HEK293 (cell line): ENCODE data around the gene GPSM1.

Source experiments
- GLI2 ChIP-seq: fragments of 450-650 bp; formaldehyde crosslinking; IDR thresholded peaks from 2 replicates; pipeline ENCODE4; 2017; ENCODE audit warnings: missing biosample characterization, missing genetic modification characterization, low read depth, borderline replicate concordance
- MEIS1 ChIP-seq: sonication (generic); formaldehyde crosslinking; IDR thresholded peaks from 2 replicates; pipeline ENCODE4 v1.8.1; 2022; ENCODE audit warnings: missing genetic modification reagents, mild to moderate bottlenecking, borderline replicate concordance
- OSR2 ChIP-seq: fragments of 450-650 bp; formaldehyde crosslinking; IDR thresholded peaks from 2 replicates; pipeline ENCODE4 v1.5.1; 2016; ENCODE audit warnings: missing biosample characterization, missing genetic modification characterization
- PRDM4 ChIP-seq: fragments of 450-650 bp; formaldehyde crosslinking; IDR thresholded peaks from 2 replicates; pipeline ENCODE4 v1.5.1; 2017; ENCODE audit warnings: missing biosample characterization, missing genetic modification characterization
- REPIN1 ChIP-seq: fragments of 450-650 bp; formaldehyde crosslinking; IDR thresholded peaks from 2 replicates; pipeline ENCODE4 v1.5.1; 2017; ENCODE audit warnings: missing biosample characterization, missing genetic modification characterization, low read depth
- YY1 ChIP-seq: fragments of 450-650 bp; formaldehyde crosslinking; IDR thresholded peaks from 2 replicates; pipeline ENCODE4 v1.5.1; 2018; ENCODE audit warnings: missing biosample characterization, missing genetic modification characterization
- ZBTB10 ChIP-seq: fragments of 450-650 bp; formaldehyde crosslinking; IDR thresholded peaks from 2 replicates; pipeline ENCODE4 v1.5.1; 2016; ENCODE audit warnings: missing biosample characterization, missing genetic modification characterization
- ZNF114 ChIP-seq: fragments of 450-650 bp; formaldehyde crosslinking; IDR thresholded peaks from 2 replicates; pipeline ENCODE4 v1.5.0; 2017; ENCODE audit warnings: missing biosample characterization, missing genetic modification characterization
- ZNF140 ChIP-seq: fragments of 450-650 bp; formaldehyde crosslinking; IDR thresholded peaks from 2 replicates; pipeline ENCODE4 v1.5.1; 2016; ENCODE audit warnings: missing biosample characterization, missing genetic modification characterization
- ZNF146 ChIP-seq: fragments of 450-650 bp; formaldehyde crosslinking; IDR thresholded peaks from 2 replicates; pipeline ENCODE4 v1.5.1; 2016; ENCODE audit warnings: missing biosample characterization, missing genetic modification characterization
- ZNF175 ChIP-seq: fragments of 450-650 bp; formaldehyde crosslinking; IDR thresholded peaks from 2 replicates; pipeline ENCODE4 v1.5.1; 2016; ENCODE audit warnings: missing biosample characterization, missing genetic modification characterization
- ZNF18 ChIP-seq: fragments of 450-650 bp; formaldehyde crosslinking; IDR thresholded peaks from 2 replicates; pipeline ENCODE4 v1.5.1; 2016; ENCODE audit warnings: missing biosample characterization, missing genetic modification characterization
- ZNF211 ChIP-seq: fragments of 450-650 bp; formaldehyde crosslinking; IDR thresholded peaks from 2 replicates; pipeline ENCODE4 v1.5.1; 2016; ENCODE audit warnings: low read depth, missing biosample characterization, missing genetic modification characterization
- ZNF324 ChIP-seq: fragments of 450-650 bp; formaldehyde crosslinking; IDR thresholded peaks from 2 replicates; pipeline ENCODE4 v1.5.1; 2016; ENCODE audit warnings: missing biosample characterization, missing genetic modification characterization
- ZNF350 ChIP-seq: fragments of 450-650 bp; formaldehyde crosslinking; IDR thresholded peaks from 2 replicates; pipeline ENCODE4 v1.5.0; 2017; ENCODE audit warnings: missing biosample characterization, mild to moderate bottlenecking, missing genetic modification characterization
- ZNF610 ChIP-seq: fragments of 450-650 bp; formaldehyde crosslinking; IDR thresholded peaks from 2 replicates; pipeline ENCODE4 v1.5.1; 2016; ENCODE audit warnings: missing biosample characterization, missing genetic modification characterization, borderline replicate concordance
- ZNF624 ChIP-seq: fragments of 450-650 bp; formaldehyde crosslinking; IDR thresholded peaks from 2 replicates; pipeline ENCODE4 v1.5.1; 2017; ENCODE audit warnings: missing biosample characterization, missing genetic modification characterization
- ZNF670 ChIP-seq: fragments of 450-650 bp; formaldehyde crosslinking; IDR thresholded peaks from 2 replicates; pipeline ENCODE4 v1.5.1; 2016; ENCODE audit warnings: missing biosample characterization, missing genetic modification characterization, low read depth
- ZNF677 ChIP-seq: fragments of 450-650 bp; IDR thresholded peaks from 2 replicates; pipeline ENCODE4 v1.5.0; 2018; ENCODE audit warnings: missing biosample characterization, mild to moderate bottlenecking, missing genetic modification characterization, moderate library complexity
- ZNF707 ChIP-seq: fragments of 450-650 bp; formaldehyde crosslinking; IDR thresholded peaks from 2 replicates; pipeline ENCODE4 v1.5.1; 2016; ENCODE audit warnings: missing biosample characterization, missing genetic modification characterization
- ZNF76 ChIP-seq: fragments of 450-650 bp; formaldehyde crosslinking; IDR thresholded peaks from 2 replicates; pipeline ENCODE4; 2016; ENCODE audit warnings: low read depth, missing biosample characterization, missing genetic modification characterization, borderline replicate concordance
- ZNF843 ChIP-seq: fragments of 450-650 bp; formaldehyde crosslinking; IDR thresholded peaks from 2 replicates; pipeline ENCODE4 v1.5.1; 2016; ENCODE audit warnings: missing biosample characterization, missing genetic modification characterization
- ZSCAN18 ChIP-seq: fragments of 450-650 bp; formaldehyde crosslinking; IDR thresholded peaks from 2 replicates; pipeline ENCODE4 v1.5.1; 2016; ENCODE audit warnings: missing biosample characterization, missing genetic modification characterization
- TF ChIP-seq, protein P1 (sequence below): fragments of 450-650 bp; formaldehyde crosslinking; IDR thresholded peaks from 2 replicates; pipeline ENCODE4 v1.5.1; 2016; ENCODE audit warnings: missing biosample characterization, missing genetic modification characterization
- TF ChIP-seq, protein P2 (sequence below): fragments of 450-650 bp; formaldehyde crosslinking; IDR thresholded peaks from 2 replicates; pipeline ENCODE4 v1.5.1; 2016; ENCODE audit warnings: missing biosample characterization, missing genetic modification characterization
- TF ChIP-seq, protein P3 (sequence below): fragments of 450-650 bp; formaldehyde crosslinking; IDR thresholded peaks from 2 replicates; pipeline ENCODE4 v1.5.1; 2016; ENCODE audit warnings: missing biosample characterization, missing genetic modification characterization

The GPSM1 gene

DNA sequence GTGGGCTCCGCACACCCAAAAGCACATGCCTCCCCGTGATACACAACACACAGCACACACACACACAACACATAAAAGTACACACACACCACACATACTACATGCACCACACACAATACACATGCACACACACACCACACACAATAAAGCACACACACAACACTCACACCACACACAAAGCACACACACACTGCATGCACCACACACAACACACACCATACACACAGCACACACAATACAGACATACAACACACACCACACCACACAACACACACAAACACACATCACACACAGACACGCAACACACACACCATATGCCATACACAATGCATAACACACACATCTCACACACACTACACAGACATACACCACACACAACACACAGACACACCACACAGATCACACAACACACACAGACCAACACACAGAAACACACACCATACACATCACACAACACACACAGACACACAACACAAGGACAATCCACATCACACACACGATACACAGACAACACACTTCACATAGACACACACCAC lies 20.1 kb upstream of the GPSM1 start (continued):
- TF ChIP-seq ZSCAN18 (tag by site-specific recombination) (0 out of 2 replicates have a peak, but pooled peaks have one; percentile 66), OSR2 (tag by site-specific recombination) (peak; percentile 40; the same call in 1 of the 2 replicates), ZNF76 (tag by site-specific recombination) (peak; percentile 41; the same call in 1 of the 2 replicates), ZNF324 (tag by site-specific recombination) (peak; percentile 16; the same call in 1 of the 2 replicates), ZNF624 (tag by site-specific recombination) (no peak), REPIN1 (no peak), YY1 (tag by site-specific recombination) (no peak; the same call in 1 of the 2 replicates), ZNF211 (peak; percentile 44; the same call in 1 of the 2 replicates), ZNF350 (tag by site-specific recombination) (no peak), ZNF18 (tag by site-specific recombination) (peak; percentile 85), GLI2 (tag by site-specific recombination) (no peak), ZNF677 (tag by site-specific recombination) (no peak), ZNF610 (no peak), ZNF843 (tag by site-specific recombination) (no peak), ZNF114 (peak; percentile 85; the same call in 1 of the 2 replicates), ZNF140 (tag by site-specific recombination) (no peak), ZNF670 (peak; percentile 73; the same call in 1 of the 2 replicates), MEIS1 (CRISPR knock-in tag) (no peak), ZNF707 (tag by site-specific recombination) (peak; percentile 49; the same call in 1 of the 2 replicates), ZBTB10 (tag by site-specific recombination) (peak; percentile 56), PRDM4 (tag by site-specific recombination) (no peak), ZNF146 (peak; percentile 73; the same call in 1 of the 2 replicates), ZNF175 (tag by site-specific recombination) (peak; percentile 63)
- TF ChIP-seq, protein P1, sequence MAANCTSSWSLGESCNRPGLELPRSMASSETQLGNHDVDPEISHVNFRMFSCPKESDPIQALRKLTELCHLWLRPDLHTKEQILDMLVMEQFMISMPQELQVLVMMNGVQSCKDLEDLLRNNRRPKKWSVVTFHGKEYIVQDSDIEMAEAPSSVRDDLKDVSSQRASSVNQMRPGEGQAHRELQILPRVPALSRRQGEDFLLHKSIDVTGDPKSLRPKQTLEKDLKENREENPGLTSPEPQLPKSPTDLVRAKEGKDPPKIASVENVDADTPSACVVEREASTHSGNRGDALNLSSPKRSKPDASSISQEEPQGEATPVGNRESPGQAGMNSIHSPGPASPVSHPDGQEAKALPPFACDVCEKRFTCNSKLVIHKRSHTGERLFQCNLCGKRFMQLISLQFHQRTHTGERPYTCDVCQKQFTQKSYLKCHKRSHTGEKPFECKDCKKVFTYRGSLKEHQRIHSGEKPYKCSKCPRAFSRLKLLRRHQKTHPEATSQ (tag by site-specific recombination), result peak; percentile 61; the same call in 1 of the 2 replicates
- TF ChIP-seq, protein P2, sequence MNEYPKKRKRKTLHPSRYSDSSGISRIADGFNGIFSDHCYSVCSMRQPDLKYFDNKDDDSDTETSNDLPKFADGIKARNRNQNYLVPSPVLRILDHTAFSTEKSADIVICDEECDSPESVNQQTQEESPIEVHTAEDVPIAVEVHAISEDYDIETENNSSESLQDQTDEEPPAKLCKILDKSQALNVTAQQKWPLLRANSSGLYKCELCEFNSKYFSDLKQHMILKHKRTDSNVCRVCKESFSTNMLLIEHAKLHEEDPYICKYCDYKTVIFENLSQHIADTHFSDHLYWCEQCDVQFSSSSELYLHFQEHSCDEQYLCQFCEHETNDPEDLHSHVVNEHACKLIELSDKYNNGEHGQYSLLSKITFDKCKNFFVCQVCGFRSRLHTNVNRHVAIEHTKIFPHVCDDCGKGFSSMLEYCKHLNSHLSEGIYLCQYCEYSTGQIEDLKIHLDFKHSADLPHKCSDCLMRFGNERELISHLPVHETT (tag by site-specific recombination), result peak; percentile 79
- TF ChIP-seq, protein P3, sequence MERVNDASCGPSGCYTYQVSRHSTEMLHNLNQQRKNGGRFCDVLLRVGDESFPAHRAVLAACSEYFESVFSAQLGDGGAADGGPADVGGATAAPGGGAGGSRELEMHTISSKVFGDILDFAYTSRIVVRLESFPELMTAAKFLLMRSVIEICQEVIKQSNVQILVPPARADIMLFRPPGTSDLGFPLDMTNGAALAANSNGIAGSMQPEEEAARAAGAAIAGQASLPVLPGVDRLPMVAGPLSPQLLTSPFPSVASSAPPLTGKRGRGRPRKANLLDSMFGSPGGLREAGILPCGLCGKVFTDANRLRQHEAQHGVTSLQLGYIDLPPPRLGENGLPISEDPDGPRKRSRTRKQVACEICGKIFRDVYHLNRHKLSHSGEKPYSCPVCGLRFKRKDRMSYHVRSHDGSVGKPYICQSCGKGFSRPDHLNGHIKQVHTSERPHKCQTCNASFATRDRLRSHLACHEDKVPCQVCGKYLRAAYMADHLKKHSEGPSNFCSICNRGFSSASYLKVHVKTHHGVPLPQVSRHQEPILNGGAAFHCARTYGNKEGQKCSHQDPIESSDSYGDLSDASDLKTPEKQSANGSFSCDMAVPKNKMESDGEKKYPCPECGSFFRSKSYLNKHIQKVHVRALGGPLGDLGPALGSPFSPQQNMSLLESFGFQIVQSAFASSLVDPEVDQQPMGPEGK (tag by site-specific recombination), result 0 out of 2 replicates have a peak, but pooled peaks have one; percentile 35
